Suppressor macrophage (primary cell): ENCODE measurements around the gene TRPM3.
A peak's percentile ranks its signal among the peaks of the same experiment; 100 is the strongest.

Source experiments
- DNase-seq, 4 experiments: peaks; one replicate each; pipeline ENCODE4 v3.0.0-alpha.2; 2020 to 2022

The TRPM3 gene

GRCh38 chr9:71096421-71097108, 24.9 kb downstream of the TRPM3 start:
- DNase-seq: no peak

- DNase-seq: no peak
Observed at GRCh38 chr9:71094708-71095251, 26.6 kb downstream of the TRPM3 start.

- no peak for DNase-seq
Observed at GRCh38 chr9:71090896-71091295, 30.5 kb downstream of the TRPM3 start.

- DNase-seq: no peak
Observed at GRCh38 chr9:71079451-71079850, 42.0 kb downstream of the TRPM3 start.

- DNase-seq: no peak
Observed at GRCh38 chr9:71076096-71076495, 45.3 kb downstream of the TRPM3 start.

- no peak for DNase-seq
Observed at GRCh38 chr9:71073494-71073893, 47.9 kb downstream of the TRPM3 start.

- DNase-seq: no peak
Observed at GRCh38 chr9:71072587-71072986, 48.8 kb downstream of the TRPM3 start.

- no peak for DNase-seq
Observed at GRCh38 chr9:71071633-71072032, 49.8 kb downstream of the TRPM3 start.

GRCh38 chr9:71058660-71059059, 62.8 kb downstream of the TRPM3 start:
- DNase-seq: no peak

GRCh38 chr9:71052287-71052686, 69.1 kb downstream of the TRPM3 start:
- no peak for DNase-seq

- no peak for DNase-seq
Observed at GRCh38 chr9:71048280-71048679, 73.1 kb downstream of the TRPM3 start.

- DNase-seq: no peak
Observed at GRCh38 chr9:71042448-71042990, 78.9 kb downstream of the TRPM3 start.

- DNase-seq: no peak
Observed at GRCh38 chr9:71037521-71037920, 83.9 kb downstream of the TRPM3 start.

GRCh38 chr9:71036501-71036900, 84.9 kb downstream of the TRPM3 start:
- no peak for DNase-seq

- DNase-seq: no peak
Observed at GRCh38 chr9:71032779-71033178, 88.6 kb downstream of the TRPM3 start.

- DNase-seq: no peak
Observed at GRCh38 chr9:71025728-71026127, 95.7 kb downstream of the TRPM3 start.

- no peak for DNase-seq
Observed at GRCh38 chr9:71025201-71025600, 96.2 kb downstream of the TRPM3 start.

GRCh38 chr9:71010258-71010657, 111.2 kb downstream of the TRPM3 start:
- DNase-seq: no peak

GRCh38 chr9:71005456-71005855, 116.0 kb downstream of the TRPM3 start:
- no peak for DNase-seq

GRCh38 chr9:71004196-71004595, 117.2 kb downstream of the TRPM3 start:
- no peak for DNase-seq

GRCh38 chr9:71003346-71003745, 118.1 kb downstream of the TRPM3 start:
- DNase-seq: no peak

GRCh38 chr9:71001780-71002386, 119.5 kb downstream of the TRPM3 start:
- DNase-seq: peak in 1 of 4 experiments; percentile 7

GRCh38 chr9:70998962-70999361, 122.5 kb downstream of the TRPM3 start:
- DNase-seq: no peak

- no peak for DNase-seq
Observed at GRCh38 chr9:70995511-70995910, 125.9 kb downstream of the TRPM3 start.
